Measurements from ENCODE around the gene GALNT9.
"Not testable (repeated sequence)": the region's sequence is repeated elsewhere in the genome, so short reads cannot be mapped to it uniquely, and the experiment has no call there.

Gene GALNT9

DNA sequence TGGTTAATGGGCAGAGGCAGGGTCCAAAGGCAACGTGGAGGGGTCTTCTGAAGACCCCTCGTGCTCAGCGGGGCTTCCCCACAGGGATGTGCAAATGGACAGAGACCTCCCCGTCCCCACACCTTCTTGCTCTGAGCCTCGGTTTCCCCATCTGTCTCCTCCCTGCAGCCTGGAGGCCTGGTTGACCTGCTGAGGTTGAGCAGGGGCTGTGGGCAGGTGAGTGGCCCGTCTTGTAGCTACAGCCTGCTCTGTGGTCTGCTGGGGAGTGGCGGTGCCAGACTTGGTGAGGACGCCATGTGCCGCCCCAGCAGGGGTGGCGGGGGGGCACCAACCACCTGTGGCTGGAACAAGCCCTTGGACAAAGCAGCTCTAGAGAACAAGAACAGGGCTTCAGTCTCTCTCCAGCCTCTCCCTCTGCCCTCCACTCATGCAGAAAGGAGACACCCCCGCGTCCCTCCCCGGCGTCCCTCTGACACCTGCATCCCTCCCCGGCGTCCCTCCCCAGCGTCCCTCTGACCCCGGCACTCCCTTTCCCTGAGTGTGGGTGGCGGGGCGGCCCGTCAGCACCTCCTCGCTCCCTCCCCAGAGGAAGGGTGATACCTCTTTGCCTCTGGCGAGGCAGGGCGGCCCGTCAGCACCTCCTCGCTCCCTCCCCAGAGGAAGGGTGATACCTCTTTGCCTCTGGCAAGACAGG lies 101.5 kb downstream of the GALNT9 start:
- peaks cover 16% of the 10 kb centered on the region for H3K27me3 ChIP-seq (ENCODE audit: control insufficient read depth, insufficient read depth, low read length)
- no peaks in the 10 kb centered on the region for H3K36me3 ChIP-seq (ENCODE audit: control insufficient read depth, low read depth, low read length)
- H3K4me1 ChIP-seq (ENCODE audit: control insufficient read depth, low read depth, low read length): no peaks in the 10 kb centered on the region
- no peak overlapping the region for H3K27ac ChIP-seq (ENCODE audit: low read length)
- no peak overlapping the region for H3K9ac ChIP-seq (ENCODE audit: low read length)
- H3K9me3 ChIP-seq (ENCODE audit: control insufficient read depth, low read depth, low read length): no peaks in the 10 kb centered on the region
- H3K4me3 ChIP-seq (ENCODE audit: low read length): no peak overlapping the region

GRCh38 chr12:132227118-132227517 lies 102.3 kb downstream of the GALNT9 start:
- no peak overlapping the region for H3K4me3 ChIP-seq (ENCODE audit: low read length)
- H3K9me3 ChIP-seq (ENCODE audit: control insufficient read depth, low read depth, low read length): no peaks in the 10 kb centered on the region
- H3K9ac ChIP-seq (ENCODE audit: low read length): no peak overlapping the region
- peaks cover 16% of the 10 kb centered on the region for H3K27me3 ChIP-seq (ENCODE audit: control insufficient read depth, insufficient read depth, low read length)
- H3K36me3 ChIP-seq (ENCODE audit: control insufficient read depth, low read depth, low read length): no peaks in the 10 kb centered on the region
- H3K4me1 ChIP-seq (ENCODE audit: control insufficient read depth, low read depth, low read length): no peaks in the 10 kb centered on the region
- H3K27ac ChIP-seq (ENCODE audit: low read length): no peak overlapping the region

- Histone ChIP-seq H3K9ac (ENCODE audit: low read length) (no peak overlapping the region), H3K27ac (ENCODE audit: low read length) (no peak overlapping the region)
Observed at GRCh38 chr12:132226604-132227003, 102.8 kb downstream of the GALNT9 start.

GRCh38 chr12:132225214-132225613 lies 104.2 kb downstream of the GALNT9 start:
- H3K27ac ChIP-seq (ENCODE audit: low read length): no peak overlapping the region
- H3K36me3 ChIP-seq (ENCODE audit: control insufficient read depth, low read depth, low read length): no peaks in the 10 kb centered on the region
- H3K27me3 ChIP-seq (ENCODE audit: control insufficient read depth, insufficient read depth, low read length): peaks cover 16% of the 10 kb centered on the region
- no peaks in the 10 kb centered on the region for H3K4me1 ChIP-seq (ENCODE audit: control insufficient read depth, low read depth, low read length)
- no peak overlapping the region for H3K9ac ChIP-seq (ENCODE audit: low read length)
- H3K4me3 ChIP-seq (ENCODE audit: low read length): no peak overlapping the region
- H3K9me3 ChIP-seq (ENCODE audit: control insufficient read depth, low read depth, low read length): no peaks in the 10 kb centered on the region

More at GRCh38 chr12:132226604-132227003, 102.8 kb downstream of the GALNT9 start:
- Histone ChIP-seq H3K4me3 (ENCODE audit: low read length) (no peak overlapping the region), H3K4me1 (ENCODE audit: control insufficient read depth, low read depth, low read length) (no peaks in the 10 kb centered on the region), H3K27me3 (ENCODE audit: control insufficient read depth, insufficient read depth, low read length) (peaks cover 16% of the 10 kb centered on the region), H3K36me3 (ENCODE audit: control insufficient read depth, low read depth, low read length) (no peaks in the 10 kb centered on the region), H3K9me3 (ENCODE audit: control insufficient read depth, low read depth, low read length) (no peaks in the 10 kb centered on the region)

DNA sequence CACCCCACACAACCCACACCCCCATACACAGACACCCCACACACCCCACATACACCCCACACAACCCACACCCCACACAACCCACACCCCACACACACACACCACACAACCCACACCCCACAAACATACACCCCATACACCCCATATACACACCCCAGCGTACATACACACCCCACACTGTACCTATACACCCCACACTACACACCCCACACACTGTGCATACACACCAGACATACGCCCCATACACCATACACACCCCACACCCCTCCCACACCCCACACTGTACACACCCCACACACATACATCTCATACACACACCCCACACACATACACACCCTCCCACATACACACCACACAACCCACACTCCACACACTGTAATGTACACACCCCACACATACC lies 104.9 kb downstream of the GALNT9 start:
- no peak overlapping the region for H3K27ac ChIP-seq (ENCODE audit: low read length)
- H3K4me3 ChIP-seq (ENCODE audit: low read length): no peak overlapping the region
- H3K27me3 ChIP-seq (ENCODE audit: control insufficient read depth, insufficient read depth, low read length): peaks cover 16% of the 10 kb centered on the region

DNA sequence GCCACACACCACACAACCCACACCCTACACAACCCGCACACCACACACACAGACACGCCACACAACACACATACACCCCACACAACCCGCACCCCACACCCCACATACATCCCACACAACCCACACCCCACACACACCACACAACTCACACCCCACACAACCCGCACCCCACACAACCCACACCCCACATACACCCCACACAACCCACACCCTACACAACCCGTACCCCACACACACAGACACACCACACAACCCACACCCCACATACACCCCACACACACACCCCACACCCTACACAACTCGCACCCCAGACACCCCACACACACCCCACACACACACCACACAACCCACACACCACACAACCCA lies 106.6 kb downstream of the GALNT9 start:
- Histone ChIP-seq H3K4me3 (ENCODE audit: low read length) (no peak overlapping the region), H3K27ac (ENCODE audit: low read length) (no peak overlapping the region), H3K4me1 (ENCODE audit: control insufficient read depth, low read depth, low read length) (no peaks in the 10 kb centered on the region), H3K27me3 (ENCODE audit: control insufficient read depth, insufficient read depth, low read length) (peaks cover 23% of the 10 kb centered on the region), H3K9ac (ENCODE audit: low read length) (no peak overlapping the region), H3K36me3 (ENCODE audit: control insufficient read depth, low read depth, low read length) (no peaks in the 10 kb centered on the region), H3K9me3 (ENCODE audit: control insufficient read depth, low read depth, low read length) (no peaks in the 10 kb centered on the region)

More for the DNA sequence above, 104.9 kb downstream of the GALNT9 start:
- Histone ChIP-seq H3K9me3 (ENCODE audit: control insufficient read depth, low read depth, low read length) (no peaks in the 10 kb centered on the region), H3K36me3 (ENCODE audit: control insufficient read depth, low read depth, low read length) (no peaks in the 10 kb centered on the region), H3K4me1 (ENCODE audit: control insufficient read depth, low read depth, low read length) (no peaks in the 10 kb centered on the region), H3K9ac (ENCODE audit: low read length) (no peak overlapping the region)

DNA sequence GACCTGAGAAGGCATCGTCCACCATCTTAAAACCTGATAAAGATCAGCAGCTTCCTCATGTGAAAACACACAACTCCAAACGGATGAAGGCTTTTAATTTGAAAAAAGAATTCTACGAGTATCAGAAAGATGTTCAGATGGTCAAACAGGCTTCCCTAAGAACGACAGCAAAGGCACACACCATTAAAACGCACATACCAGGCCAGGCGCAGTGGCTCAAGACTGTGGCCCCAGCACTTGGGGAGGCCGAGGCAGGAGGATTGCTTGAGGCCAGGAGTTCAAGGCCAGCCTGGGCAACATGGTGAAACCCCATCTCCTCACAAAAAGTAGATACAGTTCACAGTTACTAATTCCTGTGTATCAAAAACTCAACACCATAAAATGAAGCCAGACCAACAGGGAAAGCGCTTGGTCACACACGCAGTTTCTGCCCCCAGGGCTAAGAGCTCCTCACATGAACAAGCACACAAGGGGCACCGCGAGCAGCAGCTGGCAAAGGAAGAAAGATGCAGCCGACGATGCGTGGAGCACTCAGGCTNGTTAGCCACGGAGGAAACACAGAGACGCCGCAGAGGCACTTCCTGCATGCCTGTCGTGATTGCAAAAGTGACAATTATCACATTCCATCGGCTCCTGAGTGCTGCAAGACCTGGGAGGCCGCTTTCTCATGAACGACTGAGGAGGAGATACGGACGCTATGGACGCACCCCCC lies 107.1 kb downstream of the GALNT9 start:
- no peak overlapping the region for H3K9ac ChIP-seq (ENCODE audit: low read length)
- no peak overlapping the region for H3K4me3 ChIP-seq (ENCODE audit: low read length)

GRCh38 chr12:132219761-132220160 lies 109.6 kb downstream of the GALNT9 start:
- not testable (repeated sequence) for H3K4me1 ChIP-seq (ENCODE audit: control insufficient read depth, low read depth, low read length); H3K27ac ChIP-seq (ENCODE audit: low read length); H3K9me3 ChIP-seq (ENCODE audit: control insufficient read depth, low read depth, low read length); H3K9ac ChIP-seq (ENCODE audit: low read length); H3K36me3 ChIP-seq (ENCODE audit: control insufficient read depth, low read depth, low read length); H3K4me3 ChIP-seq (ENCODE audit: low read length)
- H3K27me3 ChIP-seq (ENCODE audit: control insufficient read depth, insufficient read depth, low read length): peaks cover 47% of the 10 kb centered on the region

More for the DNA sequence above, 107.1 kb downstream of the GALNT9 start:
- Histone ChIP-seq H3K4me1 (ENCODE audit: control insufficient read depth, low read depth, low read length) (no peaks in the 10 kb centered on the region), H3K27ac (ENCODE audit: low read length) (no peak overlapping the region), H3K27me3 (ENCODE audit: control insufficient read depth, insufficient read depth, low read length) (peaks cover 23% of the 10 kb centered on the region), H3K36me3 (ENCODE audit: control insufficient read depth, low read depth, low read length) (no peaks in the 10 kb centered on the region), H3K9me3 (ENCODE audit: control insufficient read depth, low read depth, low read length) (no peaks in the 10 kb centered on the region)

DNA sequence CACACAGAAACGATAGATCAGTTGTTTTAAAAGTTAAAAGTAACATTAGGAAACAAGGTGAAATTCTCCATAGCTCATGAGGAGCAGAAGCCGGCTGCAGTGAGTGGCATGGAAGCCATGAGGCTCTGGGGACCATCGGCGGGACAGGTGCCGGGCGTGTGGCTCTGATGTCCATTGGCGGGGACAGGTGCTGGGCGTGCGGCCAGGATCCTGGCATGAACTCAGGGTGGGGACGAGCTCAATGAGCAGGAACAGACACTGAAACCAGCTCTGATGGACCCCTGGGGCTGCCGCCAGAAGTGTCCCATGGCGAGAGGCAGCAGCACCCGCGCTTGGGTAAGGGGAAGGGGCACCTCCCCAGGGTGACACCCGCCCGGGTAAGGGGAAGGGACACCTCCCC lies 110.1 kb downstream of the GALNT9 start:
- no peaks in the 10 kb centered on the region for H3K9me3 ChIP-seq (ENCODE audit: control insufficient read depth, low read depth, low read length)
- H3K9ac ChIP-seq (ENCODE audit: low read length): no peak overlapping the region
- no peak overlapping the region for H3K27ac ChIP-seq (ENCODE audit: low read length)
- H3K36me3 ChIP-seq (ENCODE audit: control insufficient read depth, low read depth, low read length): no peaks in the 10 kb centered on the region
- no peak overlapping the region for H3K4me3 ChIP-seq (ENCODE audit: low read length)
- no peaks in the 10 kb centered on the region for H3K4me1 ChIP-seq (ENCODE audit: control insufficient read depth, low read depth, low read length)
- peaks cover 51% of the 10 kb centered on the region for H3K27me3 ChIP-seq (ENCODE audit: control insufficient read depth, insufficient read depth, low read length)

- peaks cover 55% of the 10 kb centered on the region for H3K27me3 ChIP-seq (ENCODE audit: control insufficient read depth, insufficient read depth, low read length)
- no peaks in the 10 kb centered on the region for H3K9me3 ChIP-seq (ENCODE audit: control insufficient read depth, low read depth, low read length)
- H3K4me1 ChIP-seq (ENCODE audit: control insufficient read depth, low read depth, low read length): no peaks in the 10 kb centered on the region
- no peaks in the 10 kb centered on the region for H3K36me3 ChIP-seq (ENCODE audit: control insufficient read depth, low read depth, low read length)
- no peak overlapping the region for H3K4me3 ChIP-seq (ENCODE audit: low read length)
- H3K27ac ChIP-seq (ENCODE audit: low read length): no peak overlapping the region
- H3K9ac ChIP-seq (ENCODE audit: low read length): no peak overlapping the region
Observed at GRCh38 chr12:132218915-132219314, 110.5 kb downstream of the GALNT9 start.

DNA sequence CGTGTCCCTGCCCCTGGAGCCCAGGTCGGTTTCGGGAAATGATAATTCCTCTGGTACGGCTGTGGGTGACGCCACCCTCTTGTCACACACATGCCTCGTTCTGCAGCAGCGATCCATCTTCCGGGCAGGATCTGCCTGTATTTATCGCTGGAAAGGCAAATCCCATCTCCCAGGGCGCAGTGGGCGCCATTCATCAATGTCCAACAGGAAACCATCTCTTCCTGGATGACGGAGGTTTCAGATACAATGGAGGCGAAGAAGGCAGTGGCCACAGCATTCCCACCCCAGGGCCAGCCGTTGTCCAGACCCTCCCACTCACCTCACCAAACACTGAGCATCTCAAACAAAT lies 110.9 kb downstream of the GALNT9 start:
- H3K4me3 ChIP-seq (ENCODE audit: low read length): no peak overlapping the region
- no peak overlapping the region for H3K27ac ChIP-seq (ENCODE audit: low read length)
- H3K4me1 ChIP-seq (ENCODE audit: control insufficient read depth, low read depth, low read length): no peaks in the 10 kb centered on the region
- H3K27me3 ChIP-seq (ENCODE audit: control insufficient read depth, insufficient read depth, low read length): peaks cover 59% of the 10 kb centered on the region
- H3K9me3 ChIP-seq (ENCODE audit: control insufficient read depth, low read depth, low read length): no peaks in the 10 kb centered on the region
- H3K36me3 ChIP-seq (ENCODE audit: control insufficient read depth, low read depth, low read length): no peaks in the 10 kb centered on the region
- no peak overlapping the region for H3K9ac ChIP-seq (ENCODE audit: low read length)

Measured in iPS-18a (cell line).